GM12873 (cell line): ENCODE results near the gene SPACDR.

Source experiments
- CTCF ChIP-seq: IDR thresholded peaks from 2 replicates; pipeline ENCODE4 v1.5.1; 2012; ENCODE audit warnings: low read depth, mild to moderate bottlenecking, moderate library complexity, low read length, control low read depth; ENCODE audit not compliant: insufficient read depth; ENCODE audit errors: missing control alignments

Gene SPACDR

GRCh38 chr7:100432621-100433275 is 31.3 kb downstream of the SPACDR start:
- no peak for TF ChIP-seq CTCF

DNA sequence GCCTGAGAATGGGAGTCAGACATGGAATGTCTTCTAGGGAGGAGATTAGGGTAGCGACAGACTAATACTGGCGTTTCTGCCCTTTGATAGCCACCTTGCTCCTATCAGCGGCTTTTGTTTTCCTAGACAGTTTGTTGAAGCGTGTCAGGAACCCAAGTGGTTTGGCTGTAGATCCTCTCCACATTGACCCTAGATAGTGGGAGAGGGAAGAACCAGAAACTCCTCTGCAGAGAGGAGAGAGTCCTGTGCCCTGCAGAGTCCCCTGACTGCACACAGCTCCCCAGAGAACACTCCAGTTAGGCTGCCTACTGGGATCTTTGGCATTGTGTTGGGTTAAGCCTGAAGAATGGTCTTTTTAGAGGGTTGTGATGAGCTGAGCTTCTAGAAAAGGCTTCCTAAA is 32.0 kb downstream of the SPACDR start:
- no peak for TF ChIP-seq CTCF

- no peak for TF ChIP-seq CTCF
Measured at GRCh38 chr7:100431286-100431735, 32.7 kb downstream of the SPACDR start.

- TF ChIP-seq CTCF: no peak
Measured at GRCh38 chr7:100430493-100431285, 33.4 kb downstream of the SPACDR start.

DNA sequence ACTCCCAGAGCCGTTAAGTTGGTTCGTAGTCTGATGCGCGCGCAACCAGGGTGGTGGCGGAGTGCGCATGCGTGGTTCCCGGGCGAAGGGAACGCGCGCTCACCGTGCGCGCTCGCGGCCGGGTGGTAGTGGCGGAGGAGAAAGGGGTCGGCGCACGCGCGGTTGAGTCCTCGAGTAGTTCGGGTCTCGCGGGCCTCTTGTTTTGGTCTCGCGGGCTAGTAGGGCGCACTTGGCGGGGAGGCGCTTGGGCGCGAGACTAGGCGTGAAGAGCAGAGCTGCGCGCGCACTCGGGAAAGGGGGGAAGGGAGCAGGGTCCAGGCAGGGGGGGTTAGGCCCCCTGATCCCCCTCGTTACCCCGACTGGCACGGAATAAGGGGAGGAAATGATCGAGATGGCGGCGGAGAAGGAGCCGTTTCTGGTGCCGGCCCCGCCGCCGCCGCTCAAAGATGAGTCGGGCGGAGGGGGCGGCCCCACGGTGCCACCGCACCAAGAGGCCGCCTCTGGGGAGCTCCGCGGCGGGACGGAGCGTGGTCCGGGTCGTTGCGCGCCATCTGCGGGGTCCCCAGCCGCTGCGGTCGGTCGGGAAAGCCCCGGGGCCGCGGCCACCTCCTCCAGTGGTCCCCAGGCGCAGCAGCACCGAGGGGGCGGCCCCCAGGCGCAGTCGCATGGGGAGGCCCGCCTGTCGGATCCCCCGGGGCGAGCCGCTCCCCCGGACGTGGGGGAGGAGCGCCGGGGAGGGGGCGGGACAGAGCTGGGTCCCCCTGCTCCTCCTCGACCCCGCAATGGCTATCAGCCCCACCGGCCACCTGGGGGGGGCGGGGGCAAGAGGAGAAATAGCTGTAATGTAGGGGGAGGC is 34.2 kb downstream of the SPACDR start, which contains the start of gene MEPCE:
TSS of gene MEPCE (plus strand) at position 195 of the 856 bp plus-strand sequence. CDS start at position 383, 188 bp downstream.
- no peak for TF ChIP-seq CTCF

GRCh38 chr7:100428967-100429636 is 35.0 kb downstream of the SPACDR start:
- no peak for TF ChIP-seq CTCF
